ENCODE measurements around the gene CNNM2.
"Not testable (repeated sequence)": the region's sequence is repeated elsewhere in the genome, so short reads cannot be mapped to it uniquely, and the experiment has no call there.

The CNNM2 gene

GRCh38 chr10:102928442-102928841 is 10.3 kb downstream of the CNNM2 start:
- not testable (repeated sequence) for H3K4me3 ChIP-seq (ENCODE audit: low read depth in 1 of 2, low read length in 2 of 2); H3K9me3 ChIP-seq (ENCODE audit: low read length); H3K36me3 ChIP-seq (ENCODE audit: insufficient read depth, low read length); H3K9ac ChIP-seq (ENCODE audit: low read length); H3K4me1 ChIP-seq (ENCODE audit: insufficient read depth, low read length); H3K27me3 ChIP-seq (ENCODE audit: control insufficient read depth in 1 of 2, insufficient read depth in 2 of 2, low read length in 2 of 2); H3K27ac ChIP-seq (ENCODE audit: low read depth, low read length)

GRCh38 chr10:102930720-102931119 is 12.6 kb downstream of the CNNM2 start:
- H3K4me3 ChIP-seq (ENCODE audit: low read depth in 1 of 2, low read length in 2 of 2), result no peak overlapping the region
- H3K4me1 ChIP-seq (ENCODE audit: insufficient read depth, low read length), result no peaks in the 10 kb centered on the region
- no peak overlapping the region for H3K9ac ChIP-seq (ENCODE audit: low read length)
- H3K9me3 ChIP-seq (ENCODE audit: low read length), result no peaks in the 10 kb centered on the region
- peaks cover 5% of the 10 kb centered on the region for H3K36me3 ChIP-seq (ENCODE audit: insufficient read depth, low read length)
- H3K27me3 ChIP-seq (ENCODE audit: control insufficient read depth in 1 of 2, insufficient read depth in 2 of 2, low read length in 2 of 2), result no peaks in the 10 kb centered on the region
- no peak overlapping the region for H3K27ac ChIP-seq (ENCODE audit: low read depth, low read length)

DNA sequence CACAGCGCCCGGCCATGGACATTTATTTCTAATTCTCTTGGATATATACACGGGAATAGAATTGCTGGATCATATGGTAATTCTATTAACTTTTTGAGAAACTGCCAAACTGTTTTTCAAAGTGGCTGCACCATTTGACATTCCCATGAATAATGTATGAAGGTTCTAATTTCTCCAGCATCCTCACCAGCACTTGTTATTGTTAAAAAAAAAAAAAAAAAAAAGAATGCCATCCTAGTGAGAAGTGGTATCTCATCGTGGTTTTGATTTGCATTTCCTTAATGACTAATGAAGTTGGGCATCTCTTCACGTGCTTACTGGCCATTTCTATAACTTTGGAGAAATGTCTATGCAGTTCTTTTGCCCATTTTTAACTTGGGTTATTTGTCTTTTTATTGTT is 13.5 kb downstream of the CNNM2 start:
- no peaks in the 10 kb centered on the region for H3K4me1 ChIP-seq (ENCODE audit: insufficient read depth, low read length)
- H3K27me3 ChIP-seq (ENCODE audit: control insufficient read depth in 1 of 2, insufficient read depth in 2 of 2, low read length in 2 of 2), result no peaks in the 10 kb centered on the region
- H3K9me3 ChIP-seq (ENCODE audit: low read length), result no peaks in the 10 kb centered on the region
- H3K27ac ChIP-seq (ENCODE audit: low read depth, low read length), result no peak overlapping the region
- no peak overlapping the region for H3K9ac ChIP-seq (ENCODE audit: low read length)
- peaks cover 5% of the 10 kb centered on the region for H3K36me3 ChIP-seq (ENCODE audit: insufficient read depth, low read length)
- H3K4me3 ChIP-seq (ENCODE audit: low read depth in 1 of 2, low read length in 2 of 2), result no peak overlapping the region

DNA sequence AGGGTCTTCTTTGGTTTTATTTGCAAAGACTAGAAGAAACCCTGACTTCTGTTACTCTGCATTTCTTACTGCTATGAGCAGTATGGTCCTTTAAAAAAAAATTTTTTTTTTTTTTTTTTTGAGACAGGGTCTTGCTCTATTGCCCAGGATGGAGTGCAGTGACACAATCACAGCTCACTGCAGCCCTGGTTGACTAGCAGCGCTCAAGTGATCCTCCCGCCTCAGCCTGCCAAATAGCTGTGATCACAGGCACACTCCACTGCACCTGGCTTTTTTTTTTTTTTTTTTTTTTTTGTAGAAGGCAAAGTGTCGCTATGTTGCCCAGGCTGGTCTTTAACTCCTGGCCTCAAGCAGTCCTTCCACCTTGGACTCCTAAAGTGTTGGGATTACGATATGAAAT is 17.4 kb downstream of the CNNM2 start:
- Histone ChIP-seq H3K27ac (ENCODE audit: low read depth, low read length) (no peak overlapping the region), H3K36me3 (ENCODE audit: insufficient read depth, low read length) (peaks cover 5% of the 10 kb centered on the region)

GRCh38 chr10:102935939-102936605 is 18.0 kb downstream of the CNNM2 start:
- Histone ChIP-seq H3K27ac (ENCODE audit: low read depth, low read length) (no peak overlapping the region), H3K9ac (ENCODE audit: low read length) (no peak overlapping the region), H3K4me3 (ENCODE audit: low read depth in 1 of 2, low read length in 2 of 2) (no peak overlapping the region), H3K36me3 (ENCODE audit: insufficient read depth, low read length) (no peaks in the 10 kb centered on the region), H3K27me3 (ENCODE audit: control insufficient read depth in 1 of 2, insufficient read depth in 2 of 2, low read length in 2 of 2) (no peaks in the 10 kb centered on the region), H3K9me3 (ENCODE audit: low read length) (no peaks in the 10 kb centered on the region), H3K4me1 (ENCODE audit: insufficient read depth, low read length) (no peaks in the 10 kb centered on the region)

More for the DNA sequence above, 17.4 kb downstream of the CNNM2 start:
- H3K4me1 ChIP-seq (ENCODE audit: insufficient read depth, low read length), result no peaks in the 10 kb centered on the region
- H3K27me3 ChIP-seq (ENCODE audit: control insufficient read depth in 1 of 2, insufficient read depth in 2 of 2, low read length in 2 of 2), result no peaks in the 10 kb centered on the region
- H3K9ac ChIP-seq (ENCODE audit: low read length), result no peak overlapping the region
- no peak overlapping the region for H3K4me3 ChIP-seq (ENCODE audit: low read depth in 1 of 2, low read length in 2 of 2)
- no peaks in the 10 kb centered on the region for H3K9me3 ChIP-seq (ENCODE audit: low read length)

DNA sequence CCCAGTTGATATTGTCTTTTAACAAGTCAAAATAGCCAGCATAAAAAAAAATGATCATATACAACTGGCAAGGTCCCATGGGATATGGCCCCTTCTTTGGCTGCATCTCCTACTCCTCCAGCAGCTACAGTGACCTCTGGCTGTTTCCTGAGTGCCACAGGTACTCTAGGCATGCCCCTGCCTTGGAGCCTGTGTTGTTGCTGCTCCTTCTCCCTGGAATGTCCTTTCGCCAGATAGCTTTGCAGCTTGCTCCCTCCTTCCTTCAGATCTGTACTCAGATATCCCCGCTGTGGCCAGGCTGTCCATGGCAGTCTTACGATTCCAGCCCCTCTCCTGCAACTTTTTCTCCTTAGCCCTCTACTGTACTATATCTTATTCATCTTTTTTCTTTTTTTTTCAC is 23.3 kb downstream of the CNNM2 start:
- Histone ChIP-seq H3K27ac (ENCODE audit: low read depth, low read length) (no peak overlapping the region), H3K9me3 (ENCODE audit: low read length) (no peaks in the 10 kb centered on the region), H3K4me1 (ENCODE audit: insufficient read depth, low read length) (no peaks in the 10 kb centered on the region), H3K4me3 (ENCODE audit: low read depth in 1 of 2, low read length in 2 of 2) (no peak overlapping the region), H3K36me3 (ENCODE audit: insufficient read depth, low read length) (no peaks in the 10 kb centered on the region), H3K27me3 (ENCODE audit: control insufficient read depth in 1 of 2, insufficient read depth in 2 of 2, low read length in 2 of 2) (no peaks in the 10 kb centered on the region), H3K9ac (ENCODE audit: low read length) (no peak overlapping the region)

- no peak overlapping the region for H3K27ac ChIP-seq (ENCODE audit: low read depth, low read length)
These were observed 27.4 kb downstream of the CNNM2 start for GRCh38 chr10:102945449-102945848.

GRCh38 chr10:102945962-102946361 is 27.9 kb downstream of the CNNM2 start:
- H3K9me3 ChIP-seq (ENCODE audit: low read length), result no peaks in the 10 kb centered on the region
- no peaks in the 10 kb centered on the region for H3K4me1 ChIP-seq (ENCODE audit: insufficient read depth, low read length)
- H3K27me3 ChIP-seq (ENCODE audit: control insufficient read depth in 1 of 2, insufficient read depth in 2 of 2, low read length in 2 of 2), result no peaks in the 10 kb centered on the region
- H3K4me3 ChIP-seq (ENCODE audit: low read depth in 1 of 2, low read length in 2 of 2), result no peak overlapping the region
- no peak overlapping the region for H3K27ac ChIP-seq (ENCODE audit: low read depth, low read length)
- no peak overlapping the region for H3K9ac ChIP-seq (ENCODE audit: low read length)
- H3K36me3 ChIP-seq (ENCODE audit: insufficient read depth, low read length), result no peaks in the 10 kb centered on the region

More at GRCh38 chr10:102945449-102945848, 27.4 kb downstream of the CNNM2 start:
- no peaks in the 10 kb centered on the region for H3K36me3 ChIP-seq (ENCODE audit: insufficient read depth, low read length)
- H3K4me3 ChIP-seq (ENCODE audit: low read depth in 1 of 2, low read length in 2 of 2), result no peak overlapping the region
- H3K9ac ChIP-seq (ENCODE audit: low read length), result no peak overlapping the region
- no peaks in the 10 kb centered on the region for H3K9me3 ChIP-seq (ENCODE audit: low read length)
- H3K27me3 ChIP-seq (ENCODE audit: control insufficient read depth in 1 of 2, insufficient read depth in 2 of 2, low read length in 2 of 2), result no peaks in the 10 kb centered on the region
- no peaks in the 10 kb centered on the region for H3K4me1 ChIP-seq (ENCODE audit: insufficient read depth, low read length)

DNA sequence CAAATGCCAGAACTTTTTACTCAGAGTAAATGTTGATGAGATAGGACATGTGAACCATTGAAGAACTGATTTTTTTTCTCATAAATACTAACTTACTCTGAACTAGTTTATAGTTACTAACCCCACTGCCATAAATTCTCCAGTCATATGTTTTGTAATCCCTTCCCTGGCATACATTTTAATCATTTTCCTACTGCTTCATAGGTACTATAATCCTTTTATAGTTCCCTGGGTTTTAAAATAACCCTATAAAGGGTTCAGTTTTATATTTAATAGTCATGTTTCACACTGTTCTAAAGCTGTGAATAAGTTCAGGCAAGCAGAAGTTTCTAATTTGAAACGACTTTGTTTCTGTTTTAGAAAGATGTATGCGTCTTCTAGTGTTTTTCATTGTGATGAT is 28.9 kb downstream of the CNNM2 start:
- Histone ChIP-seq H3K9ac (ENCODE audit: low read length) (no peak overlapping the region), H3K27ac (ENCODE audit: low read depth, low read length) (no peak overlapping the region), H3K27me3 (ENCODE audit: control insufficient read depth in 1 of 2, insufficient read depth in 2 of 2, low read length in 2 of 2) (no peaks in the 10 kb centered on the region), H3K36me3 (ENCODE audit: insufficient read depth, low read length) (no peaks in the 10 kb centered on the region), H3K4me1 (ENCODE audit: insufficient read depth, low read length) (no peaks in the 10 kb centered on the region), H3K9me3 (ENCODE audit: low read length) (no peaks in the 10 kb centered on the region), H3K4me3 (ENCODE audit: low read depth in 1 of 2, low read length in 2 of 2) (no peak overlapping the region)

DNA sequence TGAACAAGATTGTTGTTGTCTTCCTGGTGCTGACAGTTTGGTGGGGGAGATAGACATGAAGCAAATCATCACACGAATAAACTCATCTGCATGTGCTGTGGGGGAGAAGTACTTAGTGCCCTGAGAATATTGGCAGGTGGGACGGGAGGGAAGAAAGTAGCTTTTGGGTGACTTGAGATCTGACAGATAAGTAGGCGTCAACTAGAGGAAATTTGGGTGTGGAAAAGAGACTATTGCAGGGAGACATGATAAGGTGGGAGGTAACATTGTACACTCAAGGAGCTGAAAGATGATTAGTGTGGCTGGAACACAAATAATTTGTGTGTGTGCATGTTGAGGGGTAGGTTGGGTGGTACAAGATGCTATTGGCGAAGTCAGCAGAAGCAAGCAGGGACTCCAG is 30.1 kb downstream of the CNNM2 start:
- H3K4me1 ChIP-seq (ENCODE audit: insufficient read depth, low read length), result no peaks in the 10 kb centered on the region
- no peaks in the 10 kb centered on the region for H3K36me3 ChIP-seq (ENCODE audit: insufficient read depth, low read length)
- no peak overlapping the region for H3K9ac ChIP-seq (ENCODE audit: low read length)
- no peaks in the 10 kb centered on the region for H3K9me3 ChIP-seq (ENCODE audit: low read length)
- no peak overlapping the region for H3K4me3 ChIP-seq (ENCODE audit: low read depth in 1 of 2, low read length in 2 of 2)
- no peaks in the 10 kb centered on the region for H3K27me3 ChIP-seq (ENCODE audit: control insufficient read depth in 1 of 2, insufficient read depth in 2 of 2, low read length in 2 of 2)
- no peak overlapping the region for H3K27ac ChIP-seq (ENCODE audit: low read depth, low read length)

DNA sequence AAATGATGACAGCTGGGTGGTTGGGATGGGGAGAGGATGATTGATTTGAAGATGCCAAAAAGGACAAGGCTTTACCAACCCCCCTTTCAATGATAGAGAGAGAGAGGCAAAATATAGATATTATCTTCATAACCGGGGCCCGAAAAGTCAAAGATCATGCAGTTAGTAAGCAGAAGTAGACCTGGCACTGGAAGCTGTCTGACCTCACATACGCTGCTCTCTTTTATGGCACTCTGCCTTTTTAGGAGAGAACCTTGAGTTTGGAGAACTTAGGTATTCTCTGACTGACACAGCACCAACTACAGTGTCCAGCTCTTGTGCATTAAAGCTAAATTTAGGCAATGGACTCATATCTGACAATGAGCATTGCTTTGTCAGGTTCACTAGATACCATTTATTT is 30.7 kb downstream of the CNNM2 start:
- no peak overlapping the region for H3K9ac ChIP-seq (ENCODE audit: low read length)
- no peak overlapping the region for H3K27ac ChIP-seq (ENCODE audit: low read depth, low read length)
- no peaks in the 10 kb centered on the region for H3K9me3 ChIP-seq (ENCODE audit: low read length)
- no peaks in the 10 kb centered on the region for H3K27me3 ChIP-seq (ENCODE audit: control insufficient read depth in 1 of 2, insufficient read depth in 2 of 2, low read length in 2 of 2)
- H3K4me1 ChIP-seq (ENCODE audit: insufficient read depth, low read length), result no peaks in the 10 kb centered on the region
- no peak overlapping the region for H3K4me3 ChIP-seq (ENCODE audit: low read depth in 1 of 2, low read length in 2 of 2)
- no peaks in the 10 kb centered on the region for H3K36me3 ChIP-seq (ENCODE audit: insufficient read depth, low read length)

GRCh38 chr10:102949916-102950315 is 31.8 kb downstream of the CNNM2 start:
- H3K4me3 ChIP-seq (ENCODE audit: low read depth in 1 of 2, low read length in 2 of 2), result no peak overlapping the region
- no peak overlapping the region for H3K9ac ChIP-seq (ENCODE audit: low read length)
- H3K36me3 ChIP-seq (ENCODE audit: insufficient read depth, low read length), result no peaks in the 10 kb centered on the region
- no peaks in the 10 kb centered on the region for H3K9me3 ChIP-seq (ENCODE audit: low read length)
- H3K27me3 ChIP-seq (ENCODE audit: control insufficient read depth in 1 of 2, insufficient read depth in 2 of 2, low read length in 2 of 2), result no peaks in the 10 kb centered on the region
- no peaks in the 10 kb centered on the region for H3K4me1 ChIP-seq (ENCODE audit: insufficient read depth, low read length)
- no peak overlapping the region for H3K27ac ChIP-seq (ENCODE audit: low read depth, low read length)

Data from muscle layer of colon (tissue), 2 donors.